ENCODE results near the gene LRRN2. TPM values are rescaled to one million over a fixed set of nuclear protein-coding genes. Genes with fewer than 3 reads are reported as not detected.

Gene LRRN2
- polyA plus RNA-seq, 1 of the 3 experiments (the other 2 are of a cell fraction), result not detected

- TF ChIP-seq MXI1 (IDR thresholded peaks at IDR 0.05; ENCODE audit: low read depth, low read length) (no peak), USF1 (IDR thresholded peaks at IDR 0.05; ENCODE audit: borderline replicate concordance, low read depth) (no peak), CTCF (IDR thresholded peaks at IDR 0.05) (no peak), SMC3 (IDR thresholded peaks at IDR 0.05; ENCODE audit: low read depth, low read length) (no peak), ZBTB33 (IDR thresholded peaks at IDR 0.05; ENCODE audit: borderline replicate concordance, low read depth) (no peak), RAD21 (IDR thresholded peaks at IDR 0.05; ENCODE audit: low read length) (no peak)
These were observed 27.3 kb upstream of the LRRN2 start (continued) for GRCh38 chr1:204712708-204713430.

- Histone ChIP-seq H3K9me2 (no peaks in the 10 kb centered on the region), H3K4me2 (no peak overlapping the region), H3K4me3 (ENCODE audit: low read depth in 2 of 2, low read length in 1 of 2) (no peak overlapping the region), H2AFZ (ENCODE audit: low read depth) (no peak overlapping the region), H4K20me1 (ENCODE audit: insufficient read depth) (no peaks in the 10 kb centered on the region), H3K36me3 (replicated peaks in 1 of 2; ENCODE audit: control insufficient read depth in 1 of 2, insufficient read depth in 2 of 2, low read length in 1 of 2) (no peaks in the 10 kb centered on the region), H3F3A (replicated peaks; ENCODE audit: insufficient read depth) (no peaks in the 10 kb centered on the region), H3K79me2 (ENCODE audit: insufficient read depth) (no peaks in the 10 kb centered on the region), H3K27ac (ENCODE audit: low read depth in 2 of 2, low read length in 1 of 2) (no peak overlapping the region), H3K9me3 (no peaks in the 10 kb centered on the region), H3K9ac (no peak overlapping the region), H3K4me1 (ENCODE audit: control insufficient read depth in 1 of 2, insufficient read depth in 2 of 2, low read depth in 1 of 2, low read length in 1 of 2) (peaks cover 0 to 11% of the 10 kb centered on the region in 2 experiments; a peak in 1 of 4 replicates), H3K27me3 (ENCODE audit: insufficient read depth) (peaks cover 17% of the 10 kb centered on the region; the same call in 1 of the 2 replicates)
- ChIA-PET CTCF (interaction anchor here (0.6 to 4.8 kb wide), 8 partner anchors 11 to 230 kb away, joined by 3 to 15 read pairs (median 5); no protein-coding TSS in a partner anchor), POLR2A (no interaction called here)
- peak; percentile 58 for DNase-seq
- TF ChIP-seq MXI1 (IDR thresholded peaks at IDR 0.05; ENCODE audit: low read depth, low read length) (peak; percentile 6; the same call in 1 of the 2 replicates), FOSL2 (IDR thresholded peaks at IDR 0.05; ENCODE audit: borderline replicate concordance, low read depth) (no peak)
- 37% methylated on average over 22 of the region's 23 CpGs for WGBS (ENCODE audit: low lambda C conversion rate)
These were observed 26.6 kb upstream of the LRRN2 start for GRCh38 chr1:204711947-204712701.
